ENCODE data around the gene FGD4. TPM values are rescaled to one million over a fixed set of nuclear protein-coding genes. Genes with fewer than 3 reads are reported as not detected.

The FGD4 gene
- total and polyA plus RNA-seq, 2 donors (not counting 3 experiments of a cell fraction or from before 2014, with no cell fraction given), result 6.6 to 44.7 TPM

- peaks cover 24% of the 10 kb centered on the region for H3K79me2 ChIP-seq (ENCODE audit: control insufficient read depth, insufficient read depth, low read length)
- no TSS peak for BruUV-seq (replicated peaks)
Observed at GRCh38 chr12:32508626-32509025, 109.3 kb downstream of the FGD4 start.

More at GRCh38 chr12:32508626-32509025, 109.3 kb downstream of the FGD4 start:
- dilution Hi-C loops (cut with MboI; ENCODE audit: extremely low pct_ligation_motif_present, low sequenced_read_pairs) (no loop called here), intact Hi-C loops (cut with micrococcal nuclease) (no loop called here)
- Histone ChIP-seq H2AFZ (ENCODE audit: low read depth, low read length) (no peak overlapping the region), H3K27ac (ENCODE audit: insufficient read depth, low read depth, low read length) (no peak overlapping the region), H3K4me2 (ENCODE audit: insufficient read depth, low read length) (no peak overlapping the region), H3K36me3 (ENCODE audit: control insufficient read depth in 2 of 2, extremely low read depth in 1 of 2, insufficient read depth in 2 of 2, low read length in 2 of 2) (no peaks in the 10 kb centered on the region), H3K9ac (replicated peaks; ENCODE audit: extremely low read depth, insufficient read depth, low read length) (no peak overlapping the region), H3K9me3 (replicated peaks; ENCODE audit: control insufficient read depth, insufficient read depth, low read length) (no peaks in the 10 kb centered on the region), H3K4me3 (replicated peaks in 1 of 3; ENCODE audit: insufficient read depth in 1 of 3, low read depth in 1 of 3, low read length in 3 of 3) (no peak overlapping the region), H3K9me1 (replicated peaks; ENCODE audit: control insufficient read depth, extremely low read depth, insufficient read depth, low read length) (no peaks in the 10 kb centered on the region), H3K27me3 (ENCODE audit: control insufficient read depth in 2 of 2, insufficient read depth in 2 of 2, low read length in 2 of 2) (no peaks in the 10 kb centered on the region), H3K4me1 (ENCODE audit: control insufficient read depth, extremely low read depth, insufficient read depth, low read length) (peaks cover 34% of the 10 kb centered on the region), H4K20me1 (replicated peaks; ENCODE audit: control insufficient read depth, extremely low read depth, insufficient read depth, low read length) (no peaks in the 10 kb centered on the region)
- FAIRE-seq, result no peak
- no peak for TF ChIP-seq MYC (IDR thresholded peaks at IDR 0.05; ENCODE audit: low read depth, low read length)
- TF ChIP-seq POLR2A (IDR thresholded peaks at IDR 0.05; ENCODE audit: low read depth, low read length), result no peak
- no peak for TF ChIP-seq FOS (IDR thresholded peaks at IDR 0.05; ENCODE audit: borderline replicate concordance, insufficient read depth, low read length)
- TF ChIP-seq MAX (IDR thresholded peaks at IDR 0.05; ENCODE audit: insufficient read depth, insufficient read length), result no peak
- TF ChIP-seq EZH2 (IDR thresholded peaks at IDR 0.05; ENCODE audit: borderline replicate concordance, low read depth, low read length, severe bottlenecking), result no peak
- TF ChIP-seq POLR2AphosphoS5 (IDR thresholded peaks at IDR 0.05; ENCODE audit: insufficient read depth, low read depth, low read length), result no peak
- no peak for TF ChIP-seq CTCF (IDR thresholded peaks at IDR 0.05; ENCODE audit: extremely low read depth in 1 of 2, insufficient read depth in 1 of 2, low read depth in 1 of 2, low read length in 2 of 2)
- no peak for TF ChIP-seq GATA2 (IDR thresholded peaks at IDR 0.05; ENCODE audit: insufficient read depth, insufficient read length, low read depth, low read length)
- no peak for TF ChIP-seq JUN (IDR thresholded peaks at IDR 0.05; ENCODE audit: borderline replicate concordance, insufficient read depth, insufficient read length, low read depth)
- no peak for DNase-seq (ENCODE audit: low read depth, low spot score)
- ChIA-PET POLR2A (no interaction called here), CTCF (interaction anchor here (0.7 to 1.2 kb wide), 4 partner anchors 22 to 109 kb away, joined by 3 read pairs; partner anchors contain the start of gene FGD4)

All from endothelial cell of umbilical vein (primary cell).